ENCODE data around the gene IFNGR2.

Gene IFNGR2

GRCh38 chr21:33437140-33437539 lies 33.9 kb downstream of the IFNGR2 start:
- H2AFZ ChIP-seq (ENCODE audit: low read length): no peak overlapping the region
- no peaks in the 10 kb centered on the region for H4K20me1 ChIP-seq (ENCODE audit: insufficient read depth, low read length, poor library complexity, severe bottlenecking)
- H3K27me3 ChIP-seq (ENCODE audit: insufficient read depth, low read length, poor library complexity, severe bottlenecking): no peaks in the 10 kb centered on the region
- H3K79me2 ChIP-seq (ENCODE audit: insufficient read depth, low read length): no peaks in the 10 kb centered on the region
- H3K4me1 ChIP-seq (ENCODE audit: insufficient read depth, low read length, poor library complexity, severe bottlenecking): no peaks in the 10 kb centered on the region
- H3K4me2 ChIP-seq (ENCODE audit: low read depth, low read length, poor library complexity, severe bottlenecking): no peak overlapping the region
- no peaks in the 10 kb centered on the region for H3K9me3 ChIP-seq (ENCODE audit: insufficient read depth, low read depth, low read length)
- no peak overlapping the region for H3K9ac ChIP-seq (ENCODE audit: low read depth, low read length, poor library complexity, severe bottlenecking)
- TF ChIP-seq EZH2phosphoT487 (IDR thresholded peaks at IDR 0.05; ENCODE audit: borderline replicate concordance): no peak
- TF ChIP-seq, protein P1, sequence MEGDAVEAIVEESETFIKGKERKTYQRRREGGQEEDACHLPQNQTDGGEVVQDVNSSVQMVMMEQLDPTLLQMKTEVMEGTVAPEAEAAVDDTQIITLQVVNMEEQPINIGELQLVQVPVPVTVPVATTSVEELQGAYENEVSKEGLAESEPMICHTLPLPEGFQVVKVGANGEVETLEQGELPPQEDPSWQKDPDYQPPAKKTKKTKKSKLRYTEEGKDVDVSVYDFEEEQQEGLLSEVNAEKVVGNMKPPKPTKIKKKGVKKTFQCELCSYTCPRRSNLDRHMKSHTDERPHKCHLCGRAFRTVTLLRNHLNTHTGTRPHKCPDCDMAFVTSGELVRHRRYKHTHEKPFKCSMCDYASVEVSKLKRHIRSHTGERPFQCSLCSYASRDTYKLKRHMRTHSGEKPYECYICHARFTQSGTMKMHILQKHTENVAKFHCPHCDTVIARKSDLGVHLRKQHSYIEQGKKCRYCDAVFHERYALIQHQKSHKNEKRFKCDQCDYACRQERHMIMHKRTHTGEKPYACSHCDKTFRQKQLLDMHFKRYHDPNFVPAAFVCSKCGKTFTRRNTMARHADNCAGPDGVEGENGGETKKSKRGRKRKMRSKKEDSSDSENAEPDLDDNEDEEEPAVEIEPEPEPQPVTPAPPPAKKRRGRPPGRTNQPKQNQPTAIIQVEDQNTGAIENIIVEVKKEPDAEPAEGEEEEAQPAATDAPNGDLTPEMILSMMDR (conservative IDR thresholded peaks at IDR 0.05; ENCODE audit: low read length): no peak
- no peak overlapping the region for H3K4me3 ChIP-seq (ENCODE audit: low read length, poor library complexity, severe bottlenecking)
- no peaks in the 10 kb centered on the region for H3K9me2 ChIP-seq (replicated peaks; ENCODE audit: low read depth, low read length)
- no peaks in the 10 kb centered on the region for H3F3A ChIP-seq (ENCODE audit: low read depth)
- peaks cover 55% of the 10 kb centered on the region for H3K36me3 ChIP-seq (ENCODE audit: insufficient read depth, low read length)

GRCh38 chr21:33441489-33442477 lies 38.6 kb downstream of the IFNGR2 start:
- no peak overlapping the region for H3K9ac ChIP-seq (ENCODE audit: low read depth, low read length, poor library complexity, severe bottlenecking)
- H3F3A ChIP-seq (ENCODE audit: low read depth): no peaks in the 10 kb centered on the region
- H3K9me3 ChIP-seq (ENCODE audit: insufficient read depth, low read depth, low read length): no peaks in the 10 kb centered on the region
- H3K36me3 ChIP-seq (ENCODE audit: insufficient read depth, low read length): peaks cover 16% of the 10 kb centered on the region; the same call in 1 of the 2 replicates
- no peak for TF ChIP-seq EZH2phosphoT487 (IDR thresholded peaks at IDR 0.05; ENCODE audit: borderline replicate concordance)
- TF ChIP-seq, protein P1 (conservative IDR thresholded peaks at IDR 0.05; ENCODE audit: low read length): no peak
- no peak overlapping the region for H3K4me2 ChIP-seq (ENCODE audit: low read depth, low read length, poor library complexity, severe bottlenecking)
- no peaks in the 10 kb centered on the region for H3K27me3 ChIP-seq (ENCODE audit: insufficient read depth, low read length, poor library complexity, severe bottlenecking)
- H3K9me2 ChIP-seq (replicated peaks; ENCODE audit: low read depth, low read length): no peaks in the 10 kb centered on the region
- no peaks in the 10 kb centered on the region for H3K4me1 ChIP-seq (ENCODE audit: insufficient read depth, low read length, poor library complexity, severe bottlenecking)
- no peak overlapping the region for H3K4me3 ChIP-seq (ENCODE audit: low read length, poor library complexity, severe bottlenecking)
- H4K20me1 ChIP-seq (ENCODE audit: insufficient read depth, low read length, poor library complexity, severe bottlenecking): no peaks in the 10 kb centered on the region
- H2AFZ ChIP-seq (ENCODE audit: low read length): no peak overlapping the region
- no peaks in the 10 kb centered on the region for H3K79me2 ChIP-seq (ENCODE audit: insufficient read depth, low read length)

GRCh38 chr21:33443194-33443593 lies 40.0 kb downstream of the IFNGR2 start:
- no peak overlapping the region for H3K4me2 ChIP-seq (ENCODE audit: low read depth, low read length, poor library complexity, severe bottlenecking)
- H3K79me2 ChIP-seq (ENCODE audit: insufficient read depth, low read length): no peaks in the 10 kb centered on the region
- H3K27me3 ChIP-seq (ENCODE audit: insufficient read depth, low read length, poor library complexity, severe bottlenecking): no peaks in the 10 kb centered on the region
- no peaks in the 10 kb centered on the region for H4K20me1 ChIP-seq (ENCODE audit: insufficient read depth, low read length, poor library complexity, severe bottlenecking)
- TF ChIP-seq, protein P1 (conservative IDR thresholded peaks at IDR 0.05; ENCODE audit: low read length): no peak
- no peak for TF ChIP-seq EZH2phosphoT487 (IDR thresholded peaks at IDR 0.05; ENCODE audit: borderline replicate concordance)
- no peaks in the 10 kb centered on the region for H3K9me2 ChIP-seq (replicated peaks; ENCODE audit: low read depth, low read length)
- H3K36me3 ChIP-seq (ENCODE audit: insufficient read depth, low read length): peaks cover 3% of the 10 kb centered on the region; the same call in 1 of the 2 replicates
- no peak overlapping the region for H3K4me3 ChIP-seq (ENCODE audit: low read length, poor library complexity, severe bottlenecking)
- no peak overlapping the region for H2AFZ ChIP-seq (ENCODE audit: low read length)
- H3K9me3 ChIP-seq (ENCODE audit: insufficient read depth, low read depth, low read length): no peaks in the 10 kb centered on the region
- H3F3A ChIP-seq (ENCODE audit: low read depth): no peaks in the 10 kb centered on the region
- no peaks in the 10 kb centered on the region for H3K4me1 ChIP-seq (ENCODE audit: insufficient read depth, low read length, poor library complexity, severe bottlenecking)
- no peak overlapping the region for H3K9ac ChIP-seq (ENCODE audit: low read depth, low read length, poor library complexity, severe bottlenecking)
